RWPE2 (cell line): ENCODE results near the gene DNAJC11.

ENCODE experiments used
- ATAC-seq: fragments of 200-7000 bp; cut with Tn5 transposase; 3 replicates; pipeline ENCODE4 v1.9.1; 2021; ENCODE audit warnings: low read depth
- DNase-seq: peaks from one replicate; pipeline ENCODE4 v3.0.0-alpha.2; 2020; ENCODE audit warnings: low spot score
- H3K27ac ChIP-seq: fragments of 450-650 bp; 2 replicates; pipeline ENCODE4 v1.5.1; 2017; ENCODE audit warnings: mild to moderate bottlenecking; ENCODE audit not compliant: poor library complexity, severe bottlenecking
- H3K27me3 ChIP-seq: fragments of 250-450 bp; sonication (Bioruptor Pico); 2 replicates; pipeline ENCODE4 v1.5.1; 2021; ENCODE audit warnings: mild to moderate bottlenecking, moderate library complexity; ENCODE audit not compliant: insufficient read depth, poor library complexity, severe bottlenecking
- H3K36me3 ChIP-seq: fragments of 250-450 bp; sonication (Bioruptor Pico); 2 replicates; pipeline ENCODE4 v1.5.1; 2020; ENCODE audit warnings: low read depth, mild to moderate bottlenecking, moderate library complexity
- H3K4me1 ChIP-seq: fragments of 250-450 bp; sonication (Bioruptor Pico); 2 replicates; pipeline ENCODE4 v1.5.1; 2021; ENCODE audit warnings: mild to moderate bottlenecking, moderate library complexity; ENCODE audit not compliant: insufficient read depth, poor library complexity, severe bottlenecking
- H3K4me3 ChIP-seq: fragments of 250-450 bp; sonication (Bioruptor Pico); 2 replicates; pipeline ENCODE4 v1.5.1; 2021; ENCODE audit warnings: mild to moderate bottlenecking, moderate library complexity; ENCODE audit not compliant: severe bottlenecking
- H3K9me3 ChIP-seq: fragments of 250-450 bp; sonication (Bioruptor Pico); 2 replicates; pipeline ENCODE4 v1.5.1; 2021; ENCODE audit warnings: mild to moderate bottlenecking, moderate library complexity; ENCODE audit not compliant: severe bottlenecking
- CTCF ChIP-seq: fragments of 450-650 bp; IDR thresholded peaks from one replicate; pipeline ENCODE4 v1.5.1; 2017; ENCODE audit warnings: mild to moderate bottlenecking, moderate library complexity; ENCODE audit not compliant: poor library complexity, severe bottlenecking

DNAJC11 gene

DNA sequence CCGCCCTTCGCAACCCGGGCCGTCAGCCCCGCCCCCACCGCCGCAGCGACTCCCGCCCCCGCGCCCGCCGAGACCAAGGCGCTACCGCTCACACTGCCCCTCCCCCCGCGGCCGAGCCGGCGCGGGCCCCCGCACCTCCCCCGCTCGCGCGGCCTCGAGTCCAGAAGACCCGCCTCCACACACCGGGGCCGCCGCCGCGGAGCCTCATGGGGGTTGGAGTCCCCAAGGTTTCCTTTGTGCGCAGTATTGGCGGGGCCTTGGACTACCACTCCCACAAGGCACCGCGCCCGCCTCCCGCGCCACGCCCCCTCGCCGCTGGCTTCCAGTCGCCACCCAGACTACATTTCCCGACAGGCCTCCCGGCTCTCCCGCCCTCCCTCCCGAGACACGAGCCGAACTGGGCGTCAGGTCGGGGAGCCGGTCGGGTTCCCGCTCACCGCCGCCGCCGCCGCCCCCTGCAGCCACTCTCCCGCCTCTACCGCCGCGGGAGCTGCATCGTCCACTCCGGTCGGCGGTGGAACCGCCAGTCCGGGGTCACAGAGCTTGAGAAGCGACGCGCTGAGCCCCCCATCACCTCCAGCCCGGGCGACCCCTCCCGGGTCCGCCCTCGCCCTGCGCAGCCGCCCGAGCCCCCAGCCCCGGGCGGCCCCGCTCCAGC lies 88.1 kb downstream of the DNAJC11 start, which contains the start of gene PHF13:
Gene PHF13, plus strand, starts transcription at position 371 of the 658 bp plus-strand sequence. CDS start 336 bp downstream, outside the sequence.
- Histone ChIP-seq H3K4me1 (peaks cover 14% of the 10 kb centered on the region), H3K27me3 (no peaks in the 10 kb centered on the region), H3K36me3 (peaks cover 13% of the 10 kb centered on the region), H3K9me3 (no peaks in the 10 kb centered on the region), H3K27ac (peak within 1 kb of the TSS; percentile 71), H3K4me3 (peak within 1 kb of the TSS; percentile 66)
- ATAC-seq (peak; percentile 92), DNase-seq (peak; percentile 98)
- no peak for TF ChIP-seq CTCF

DNA sequence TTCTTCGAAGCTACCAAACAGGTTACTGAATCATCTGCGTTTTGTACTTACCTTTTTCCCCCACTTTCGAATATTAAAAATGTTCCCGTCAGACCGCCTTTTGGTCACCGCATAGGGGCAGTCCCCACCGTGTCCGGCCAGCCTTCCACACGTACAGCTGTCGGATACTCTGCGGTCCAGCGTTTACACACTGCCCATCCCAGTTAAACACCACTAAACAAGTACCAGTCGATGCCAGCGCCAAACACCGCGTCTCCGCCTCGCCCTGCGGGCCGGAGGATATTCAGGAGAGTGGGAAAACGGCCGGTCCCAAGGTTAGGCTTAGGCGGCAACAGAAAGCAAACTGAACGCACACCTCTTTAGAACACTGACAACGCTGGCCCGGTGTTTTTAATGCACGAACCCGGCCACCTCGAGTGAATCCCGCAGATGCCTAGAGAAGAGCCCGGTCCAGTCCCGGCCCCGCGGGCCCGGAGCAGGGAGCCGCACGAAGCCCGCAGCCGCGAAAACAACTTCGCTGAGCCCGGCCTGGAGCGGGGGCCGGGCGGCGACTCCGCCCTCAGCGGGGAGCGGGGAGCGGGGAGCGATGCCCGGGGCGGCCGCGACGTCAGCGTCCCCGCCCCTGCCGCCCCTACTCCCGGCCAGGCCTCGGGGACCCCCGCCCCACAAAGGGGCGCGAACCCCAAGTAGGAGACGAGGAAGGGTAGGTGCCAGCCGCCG lies 88.8 kb downstream of the DNAJC11 start:
- Histone ChIP-seq H3K27me3 (no peaks in the 10 kb centered on the region), H3K4me3 (peak overlapping the region; percentile 66), H3K9me3 (no peaks in the 10 kb centered on the region), H3K27ac (peak overlapping the region; percentile 71), H3K36me3 (peaks cover 13% of the 10 kb centered on the region), H3K4me1 (peaks cover 14% of the 10 kb centered on the region)
- no peak for TF ChIP-seq CTCF
- ATAC-seq (peak; percentile 40), DNase-seq (no peak)

- peak overlapping the region; percentile 52 for H3K4me3 ChIP-seq
- H3K4me1 ChIP-seq, result peaks cover 23% of the 10 kb centered on the region
- ATAC-seq, result no peak
- no peaks in the 10 kb centered on the region for H3K9me3 ChIP-seq
- peaks cover 8% of the 10 kb centered on the region for H3K36me3 ChIP-seq
- no peaks in the 10 kb centered on the region for H3K27me3 ChIP-seq
- DNase-seq, result no peak
- TF ChIP-seq CTCF, result no peak
- peak overlapping the region; percentile 85 for H3K27ac ChIP-seq
These were observed 97.6 kb downstream of the DNAJC11 start for GRCh38 chr1:6603915-6604558.

DNA sequence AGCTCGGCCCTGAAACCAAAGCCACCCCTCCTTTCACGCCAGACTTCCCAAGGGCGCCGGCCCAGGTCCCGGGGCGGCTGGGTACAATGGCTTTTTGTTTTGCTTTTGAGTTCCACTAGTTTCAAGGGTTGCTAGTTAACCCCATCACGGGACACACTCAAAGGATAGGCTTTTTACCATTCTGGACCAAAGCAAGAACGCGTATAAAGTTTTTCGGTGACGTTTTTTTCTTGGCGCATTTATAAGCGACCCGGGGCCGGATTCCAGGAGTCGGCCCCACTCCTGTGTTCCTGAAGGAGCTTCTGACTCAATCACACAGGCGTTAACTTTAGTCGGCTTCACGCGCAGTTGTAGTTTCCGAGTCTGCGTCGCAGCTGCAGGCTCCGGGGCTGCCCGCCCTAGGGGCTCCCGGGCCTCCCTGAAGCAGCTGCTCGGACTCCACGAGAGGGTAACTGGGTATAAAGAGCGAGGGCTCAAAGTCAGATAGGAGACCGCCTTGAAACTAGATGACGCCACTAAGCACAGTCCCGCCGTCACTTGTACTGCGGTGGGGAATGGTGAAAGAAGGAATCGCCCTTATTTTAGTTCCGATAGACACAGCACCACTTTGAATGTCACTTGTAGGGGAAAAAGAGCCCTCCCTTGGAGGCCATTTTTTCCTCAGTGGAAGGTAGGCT lies 98.2 kb downstream of the DNAJC11 start:
- DNase-seq (no peak), ATAC-seq (peak; percentile 3; the same call in 1 of the 3 replicates)
- Histone ChIP-seq H3K9me3 (no peaks in the 10 kb centered on the region), H3K27me3 (no peaks in the 10 kb centered on the region), H3K36me3 (peaks cover 14% of the 10 kb centered on the region), H3K4me1 (peaks cover 25% of the 10 kb centered on the region), H3K4me3 (peak overlapping the region; percentile 52), H3K27ac (peak overlapping the region; percentile 85)
- no peak for TF ChIP-seq CTCF
